HG03565 (cell line): Measurements from ENCODE around the gene KRT35.

Source experiments
- ATAC-seq: cut with Tn5 transposase; IDR thresholded peaks from one replicate; pipeline ENCODE4 v1.9.1; 2021; ENCODE audit warnings: mild to moderate bottlenecking, moderate library complexity; ENCODE audit not compliant: unreplicated experiment

Gene KRT35

DNA sequence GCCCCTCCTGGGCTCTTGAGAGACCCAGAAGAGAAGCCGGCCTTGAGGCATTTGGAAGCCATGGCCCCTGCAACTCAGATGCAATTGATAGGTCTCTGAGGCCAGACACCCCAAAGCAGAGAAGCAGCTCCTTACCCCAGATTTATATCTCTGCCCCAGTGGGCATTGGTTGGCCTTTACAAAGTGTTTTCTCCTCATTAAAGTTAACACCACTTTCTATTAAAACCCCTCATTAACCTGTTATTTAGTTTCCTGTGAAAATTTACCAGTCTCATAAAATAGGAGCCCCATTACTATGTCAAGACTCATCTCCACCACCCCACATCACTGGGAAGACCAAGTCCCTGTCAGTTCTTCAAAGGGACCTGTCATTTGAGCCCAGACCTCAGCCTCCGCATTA is at the start of gene KRT35:
Gene KRT35 (minus strand): TSS at position 116 of the 400 bp plus-strand sequence. CDS start 54 bp downstream, at position 62.
- ATAC-seq, result no peak

DNA sequence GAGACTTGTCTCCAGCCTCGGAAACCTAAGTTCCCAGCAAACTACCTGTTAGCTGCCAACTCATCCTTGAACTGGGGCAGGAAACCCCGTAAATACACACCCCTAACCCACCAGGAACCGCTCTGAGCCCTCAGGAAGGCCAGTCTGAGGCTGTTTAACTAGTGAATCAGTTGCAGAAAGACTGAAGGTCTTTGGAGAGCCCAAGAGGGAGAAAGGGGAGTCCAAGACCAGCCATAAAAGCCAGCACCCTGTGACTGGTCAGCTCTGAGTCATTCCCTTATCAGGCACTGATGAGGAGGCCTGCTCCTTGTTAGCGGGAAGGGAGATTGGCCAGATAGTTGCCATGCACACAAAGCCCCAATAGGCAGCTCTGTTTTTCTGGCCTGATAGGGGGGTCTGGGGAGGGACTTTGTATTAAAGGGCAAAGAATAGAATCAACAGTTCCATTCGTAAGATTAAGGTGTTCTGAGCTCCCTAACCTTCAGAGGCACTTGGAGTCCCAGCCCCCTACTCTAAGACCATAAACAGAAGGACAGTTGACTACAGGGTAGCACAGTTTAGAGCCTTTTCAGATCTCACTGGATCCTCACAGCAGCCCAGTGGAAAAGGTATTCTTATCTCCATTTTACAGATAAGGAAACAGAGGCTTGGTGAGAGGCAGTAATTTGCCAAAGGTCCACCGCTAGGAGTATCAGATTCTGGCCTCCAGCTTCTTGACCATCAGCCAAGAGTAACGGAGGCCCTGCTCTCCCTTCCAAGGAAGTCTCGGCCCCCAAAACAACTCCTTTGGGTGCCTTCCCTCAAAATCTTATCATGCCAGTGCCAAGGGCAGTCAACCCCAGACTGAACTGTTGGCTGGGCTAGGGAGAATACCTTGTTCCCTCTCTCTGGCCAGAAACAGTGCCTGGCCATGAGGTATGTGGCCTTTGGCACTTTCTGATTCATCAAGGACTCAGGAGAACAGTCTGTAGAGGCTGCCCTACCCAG is 49.4 kb upstream of the KRT35 start:
- ATAC-seq, result no peak

- no peak for ATAC-seq
Observed at GRCh38 chr17:41529491-41529915, 48.6 kb upstream of the KRT35 start.

DNA sequence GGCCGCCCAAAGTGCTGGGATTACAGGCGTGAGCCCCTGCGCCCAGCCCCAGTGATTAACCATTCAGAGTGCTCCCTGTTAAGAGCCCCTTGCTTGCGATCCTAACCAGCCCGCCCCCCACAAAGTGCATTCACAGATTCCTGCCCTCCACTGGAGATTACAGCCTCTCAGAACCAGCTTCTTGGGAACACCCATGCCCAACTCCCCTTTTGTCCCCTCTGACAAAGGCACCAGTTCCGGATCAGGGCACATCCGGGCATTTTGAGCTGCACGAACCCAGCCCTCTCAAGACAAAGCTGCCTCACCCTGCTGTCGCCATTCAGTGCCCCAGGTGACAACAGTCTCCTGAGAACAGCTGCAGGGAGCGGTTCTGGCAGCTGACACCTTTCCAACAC is 48.0 kb upstream of the KRT35 start:
- ATAC-seq, result no peak

DNA sequence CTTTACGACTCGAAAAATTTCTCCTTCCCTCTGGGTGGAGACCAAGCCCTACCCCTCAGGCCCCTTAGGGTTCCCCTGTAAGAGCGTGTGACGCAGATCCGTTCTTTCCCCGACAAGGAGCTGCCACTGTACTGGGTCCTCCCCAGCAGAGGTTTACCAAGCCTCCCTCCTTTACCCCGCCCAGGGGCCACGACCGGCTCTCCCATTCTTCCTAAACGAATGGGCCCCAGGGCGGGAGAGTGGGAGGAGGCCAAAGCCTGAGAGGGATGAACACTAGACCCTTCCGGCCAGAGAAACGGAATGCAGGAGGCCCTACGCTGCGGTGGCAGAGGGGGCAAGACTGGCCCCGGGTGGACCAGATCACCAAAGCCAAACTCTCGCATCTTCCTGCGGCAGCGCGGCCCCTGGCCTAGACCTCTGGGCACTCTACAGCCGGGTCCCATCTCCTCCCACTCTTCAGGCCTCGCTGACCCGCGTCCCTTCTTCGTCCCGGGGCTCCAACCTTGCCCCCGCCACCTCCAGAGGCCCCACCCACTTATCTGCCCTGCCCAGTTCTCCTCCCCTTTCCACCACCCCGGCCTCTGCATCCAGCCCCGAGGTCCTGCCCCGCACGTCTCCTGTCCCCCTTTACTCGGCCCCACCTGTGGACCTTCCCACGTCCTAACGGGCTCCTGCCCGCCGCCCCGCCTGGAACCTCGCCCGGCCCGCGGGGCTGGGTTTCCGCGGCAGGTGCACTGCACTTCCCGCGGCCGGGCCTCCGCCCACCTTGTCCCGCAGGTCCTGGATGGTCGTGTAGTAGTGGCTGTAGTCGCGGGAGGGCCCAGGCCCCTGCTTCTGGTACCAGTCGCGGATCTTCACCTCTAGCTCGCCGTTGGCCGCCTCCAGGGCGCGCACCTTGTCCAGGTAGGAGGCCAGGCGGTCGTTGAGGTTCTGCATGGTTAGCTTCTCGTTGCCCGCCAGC is 46.4 kb upstream of the KRT35 start:
- ATAC-seq, result no peak

- no peak for ATAC-seq
Observed at GRCh38 chr17:41524261-41524660, 43.3 kb upstream of the KRT35 start.

GRCh38 chr17:41523787-41524186 is 42.8 kb upstream of the KRT35 start:
- ATAC-seq, result no peak

GRCh38 chr17:41523225-41523593 is 42.3 kb upstream of the KRT35 start:
- no peak for ATAC-seq

- ATAC-seq, result no peak
Observed at GRCh38 chr17:41522301-41523224, 41.6 kb upstream of the KRT35 start.

DNA sequence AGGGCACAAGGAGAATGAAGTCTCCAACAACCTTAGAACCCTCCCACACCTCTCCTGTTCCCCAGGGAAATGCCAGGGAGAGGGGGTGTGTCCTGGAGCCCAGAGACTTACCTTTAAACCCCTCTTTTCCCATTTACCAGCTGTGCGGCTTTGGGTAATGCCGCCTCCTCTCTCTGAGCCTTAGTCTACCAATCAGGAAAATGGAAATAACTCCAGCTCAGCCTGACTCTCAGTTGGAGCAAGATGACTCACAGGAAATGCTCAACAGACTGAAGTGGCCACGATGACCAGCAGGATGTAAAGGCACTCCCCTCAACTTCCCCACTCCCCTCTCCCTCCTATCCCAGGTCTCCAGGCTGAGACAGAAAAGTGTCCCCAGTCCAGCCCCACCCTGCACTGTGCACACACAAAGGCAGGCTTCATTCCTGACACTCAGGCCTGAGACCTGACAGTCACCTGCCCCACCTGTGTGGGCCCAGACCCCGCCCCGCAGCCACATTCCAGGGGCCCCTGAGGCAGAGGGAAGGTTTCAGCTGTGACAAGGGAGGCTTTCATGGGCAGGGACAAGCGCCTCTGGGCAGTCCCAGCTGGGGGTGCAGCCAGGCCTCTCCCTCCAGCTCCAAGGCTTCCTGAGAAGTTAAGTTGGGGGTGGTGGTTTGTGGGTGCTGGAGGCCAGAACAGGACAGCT is 40.8 kb upstream of the KRT35 start:
- no peak for ATAC-seq

DNA sequence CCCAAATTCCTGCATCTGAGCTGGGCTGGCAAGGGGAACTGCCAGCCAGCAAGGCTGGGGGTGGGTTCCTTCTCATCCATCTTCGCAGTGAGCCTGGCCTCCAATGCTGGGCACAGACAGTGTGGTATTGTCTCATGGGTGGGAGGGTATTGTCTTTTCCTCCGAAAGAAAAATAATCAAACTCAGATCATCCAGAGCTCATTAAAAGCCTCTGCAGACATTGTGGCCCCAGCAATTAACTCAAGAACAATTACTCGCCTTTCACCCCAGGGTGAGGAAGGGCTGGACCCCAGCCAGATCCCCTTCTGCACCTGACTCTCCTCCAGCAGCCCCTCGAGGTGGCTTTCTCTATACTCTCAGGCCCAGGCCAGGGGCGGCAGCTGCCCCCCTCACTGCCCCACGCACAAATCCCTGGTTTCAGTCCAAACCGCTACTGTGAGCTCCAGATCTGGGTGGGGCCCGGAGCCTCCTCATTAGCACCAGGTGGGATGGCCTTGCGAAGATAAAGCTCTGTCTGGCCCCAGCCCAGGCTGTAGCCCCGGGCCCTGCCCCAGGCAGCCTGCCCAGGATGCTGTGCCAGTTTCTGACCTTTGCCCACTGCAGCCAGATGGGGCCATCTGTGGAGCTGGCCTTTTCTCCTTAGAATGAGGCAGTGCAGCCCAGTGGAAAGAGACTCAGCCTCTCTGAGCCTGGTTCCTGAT is 40.0 kb upstream of the KRT35 start:
- ATAC-seq, result no peak

DNA sequence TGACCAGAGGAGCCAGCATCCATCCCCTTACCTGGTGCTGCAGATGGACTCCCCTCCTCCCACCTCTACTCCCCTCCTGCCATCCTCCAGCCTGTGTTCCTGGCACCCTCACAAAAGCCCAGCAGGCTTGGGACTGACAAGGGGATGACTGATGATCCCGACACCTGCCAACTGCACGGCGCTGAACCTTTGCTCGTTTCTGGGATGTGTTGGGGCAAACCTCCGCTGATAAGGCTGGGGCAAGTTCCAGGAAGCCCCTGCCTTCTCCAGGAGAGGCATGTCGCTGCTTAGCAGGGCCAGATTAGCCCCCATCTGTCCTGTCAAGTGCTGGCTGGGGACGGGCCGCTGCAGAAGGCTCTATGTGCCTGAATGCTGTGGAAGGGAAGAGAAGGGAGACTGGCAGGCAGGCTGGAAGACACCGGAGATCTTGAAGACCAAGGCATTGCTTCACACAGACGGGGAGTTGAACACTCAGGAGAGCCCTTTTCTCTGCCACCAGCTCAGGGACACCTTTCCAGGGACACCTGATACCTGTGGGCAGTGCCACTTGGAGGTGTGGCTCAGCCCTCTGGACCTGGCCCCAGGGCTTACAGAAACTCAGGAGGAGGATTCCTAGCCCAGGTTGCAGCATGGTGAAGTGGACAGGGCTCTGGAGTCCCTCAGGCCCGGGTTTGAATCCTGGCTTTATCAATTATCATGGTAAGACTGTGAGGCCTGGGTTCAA is 38.7 kb upstream of the KRT35 start:
- ATAC-seq, result no peak

- no peak for ATAC-seq
Observed at GRCh38 chr17:41518789-41519449, 38.0 kb upstream of the KRT35 start, which contains the start of gene KRT15. TSS of gene KRT15 (minus strand) at chr17:41518890. CDS start at chr17:41518827, 63 bp downstream.

DNA sequence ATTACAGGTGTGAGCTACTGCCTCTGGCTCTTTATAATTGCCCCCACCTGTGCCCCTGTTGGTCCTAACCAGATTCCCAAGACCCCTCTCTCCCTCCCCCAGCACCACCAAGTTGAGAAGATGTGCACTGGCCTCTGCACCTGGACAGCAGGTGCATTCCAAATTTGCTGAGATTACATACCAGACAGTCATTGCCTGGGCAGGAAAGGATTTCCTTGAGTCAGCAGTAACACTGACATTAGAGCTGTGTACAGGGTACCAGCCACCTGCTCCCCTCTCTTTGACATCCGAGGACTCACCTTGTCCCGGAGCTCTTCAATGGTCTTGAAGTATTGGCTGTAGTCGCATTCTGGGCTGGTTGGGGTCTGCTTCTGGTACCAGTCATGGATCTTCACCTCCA is 37.1 kb upstream of the KRT35 start:
- no peak for ATAC-seq

DNA sequence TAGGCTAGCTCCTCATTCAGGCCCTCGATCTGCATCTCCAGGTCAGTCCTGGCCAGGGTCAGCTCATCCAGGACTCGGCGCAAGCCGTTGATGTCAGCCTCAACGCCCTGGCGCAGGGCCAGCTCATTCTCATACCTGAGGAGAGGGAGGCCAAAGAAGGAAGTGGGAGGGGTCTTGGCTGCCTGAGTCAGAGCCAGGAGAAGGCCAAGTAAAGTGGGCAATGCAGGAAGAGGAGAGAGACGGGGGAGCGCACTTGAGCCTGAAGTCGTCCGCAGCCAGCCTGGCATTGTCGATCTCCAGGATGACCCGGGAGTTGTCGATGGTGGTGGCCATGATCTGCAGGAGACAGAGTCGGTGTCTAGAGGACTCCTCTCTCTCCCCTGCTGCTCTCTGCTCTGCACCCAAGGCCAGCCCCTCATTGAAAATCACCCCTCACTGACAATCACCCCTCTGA is 35.9 kb upstream of the KRT35 start:
- ATAC-seq, result no peak

GRCh38 chr17:41516147-41516829 is 35.3 kb upstream of the KRT35 start:
- ATAC-seq, result no peak

DNA sequence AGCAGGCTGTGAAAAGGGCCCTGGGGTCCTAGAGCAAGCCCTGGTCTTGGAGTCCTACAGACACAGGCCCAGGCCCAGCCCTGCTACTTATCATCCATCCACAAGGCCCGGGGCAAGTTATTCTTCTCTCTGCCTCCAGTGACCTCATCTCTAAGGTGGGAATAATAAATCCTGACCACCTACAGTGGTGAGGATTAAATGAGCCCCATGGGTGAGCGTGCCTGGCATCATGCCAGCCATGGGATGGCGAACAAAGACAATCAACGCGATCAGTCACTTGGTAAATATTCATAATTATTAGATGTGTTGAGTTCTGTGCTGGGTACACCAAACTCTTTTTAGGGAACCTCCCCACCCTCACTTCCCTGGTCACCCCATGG is 32.2 kb upstream of the KRT35 start:
- ATAC-seq, result no peak
